ENCODE measurements around the gene PPP4R1. TPM values are rescaled to one million over a fixed set of nuclear protein-coding genes. Genes with fewer than 3 reads are reported as not detected.

PPP4R1 gene
- total and polyA plus RNA-seq, 2 of the 4 experiments (the other 2 are of a cell fraction) = 80.6 to 123 TPM

DNA sequence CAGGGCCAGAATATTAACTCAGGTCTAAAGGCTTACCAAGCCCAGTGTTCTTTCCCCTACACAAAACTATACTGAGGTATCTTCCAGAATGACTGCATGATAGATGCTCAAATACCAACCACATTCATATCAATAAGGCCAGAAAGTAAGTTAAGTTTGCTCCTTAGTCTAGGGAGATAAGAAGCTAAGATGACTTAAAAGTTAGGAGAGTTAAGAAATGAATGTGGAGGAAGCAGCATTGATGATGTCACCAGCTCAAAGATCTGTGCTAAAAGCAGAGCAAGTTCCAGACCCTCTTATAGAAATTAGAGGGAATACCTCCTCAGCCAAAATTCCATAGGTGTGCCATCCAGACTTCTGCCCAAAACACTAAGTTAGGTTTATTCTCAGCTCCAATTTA, 6.1 kb downstream of the PPP4R1 start:
- intact Hi-C loops (cut with micrococcal nuclease) = no loop called here
- Histone ChIP-seq H3K79me1 (ENCODE audit: low read depth in 1 of 2, low read length in 2 of 2) (peaks cover 0 to 50% of the 10 kb centered on the region in 2 experiments; a peak in 2 of 4 replicates), H3K14ac (replicated peaks; ENCODE audit: low read depth, low read length) (no peak overlapping the region), H3K18ac (ENCODE audit: low read depth, low read length) (no peak overlapping the region), H2AFZ (replicated peaks; ENCODE audit: low read length, poor library complexity) (no peak overlapping the region), H2AK9ac (replicated peaks; ENCODE audit: low read depth, low read length, poor library complexity) (no peak overlapping the region), H4K91ac (ENCODE audit: insufficient read depth, low read depth, low read length) (no peak overlapping the region), H3K9ac (ENCODE audit: low read depth, low read length) (no peak overlapping the region; the same call in 1 of the 2 replicates), H3K27me3 (ENCODE audit: control insufficient read depth, insufficient read depth, low read length) (no peaks in the 10 kb centered on the region), H3K9me1 (ENCODE audit: insufficient read depth, low read length) (peaks cover 17% of the 10 kb centered on the region), H3K4me2 (ENCODE audit: low read depth, low read length) (no peak overlapping the region), H2AK5ac (ENCODE audit: low read depth, low read length) (no peak overlapping the region), H2BK120ac (ENCODE audit: low read depth, low read length) (no peak overlapping the region), H3K4me1 (ENCODE audit: control insufficient read depth, insufficient read depth, low read length) (peaks cover 7% of the 10 kb centered on the region), H2BK15ac (ENCODE audit: low read depth, low read length) (no peak overlapping the region), H4K20me1 (ENCODE audit: insufficient read depth, low read length) (peaks cover 90% of the 10 kb centered on the region), H3K4me3 (ENCODE audit: insufficient read depth, low read depth, low read length) (no peak overlapping the region), H3K4ac (ENCODE audit: low read depth, low read length) (no peak overlapping the region), H3K23ac (ENCODE audit: low read depth, low read length) (no peak overlapping the region), H3K56ac (ENCODE audit: extremely low read depth, insufficient read depth, low read length) (no peak overlapping the region), H2BK5ac (ENCODE audit: low read depth, low read length, poor library complexity, severe bottlenecking) (no peak overlapping the region), H3K36me3 (ENCODE audit: control insufficient read depth, insufficient read depth, low read length) (peaks cover 6% of the 10 kb centered on the region), H3K27ac (ENCODE audit: insufficient read depth, low read length) (no peak overlapping the region), H4K5ac (ENCODE audit: low read depth, low read length) (no peak overlapping the region), H4K8ac (ENCODE audit: low read depth in 2 of 2, low read length in 2 of 2) (no peak overlapping the region), H3K9me3 (ENCODE audit: control insufficient read depth, insufficient read depth, low read length) (no peaks in the 10 kb centered on the region), H2BK20ac (ENCODE audit: low read depth, low read length) (no peak overlapping the region)
- peak; percentile 52 for DNase-seq
- CTCF ChIA-PET = interaction anchor here (0.9 kb wide), 1 partner anchor 33 kb away, joined by 3 read pairs; no protein-coding TSS in a partner anchor
- BruUV-seq (replicated peaks) = no TSS peak
- POLR2A ChIA-PET (ENCODE audit: unreplicated experiment) = interaction anchor here (0.6 kb wide), 1 partner anchor 278 kb away, joined by 3 read pairs; no protein-coding TSS in a partner anchor
- in situ Hi-C loops (cut with MboI; ENCODE audit: low sequenced_read_pairs) = no loop called here
- TF ChIP-seq MXI1 (IDR thresholded peaks at IDR 0.05; ENCODE audit: borderline replicate concordance, low read depth, low read length) = no peak
- no peak for TF ChIP-seq RFX5 (IDR thresholded peaks at IDR 0.05; ENCODE audit: low read depth, low read length)
- TF ChIP-seq, protein P1, sequence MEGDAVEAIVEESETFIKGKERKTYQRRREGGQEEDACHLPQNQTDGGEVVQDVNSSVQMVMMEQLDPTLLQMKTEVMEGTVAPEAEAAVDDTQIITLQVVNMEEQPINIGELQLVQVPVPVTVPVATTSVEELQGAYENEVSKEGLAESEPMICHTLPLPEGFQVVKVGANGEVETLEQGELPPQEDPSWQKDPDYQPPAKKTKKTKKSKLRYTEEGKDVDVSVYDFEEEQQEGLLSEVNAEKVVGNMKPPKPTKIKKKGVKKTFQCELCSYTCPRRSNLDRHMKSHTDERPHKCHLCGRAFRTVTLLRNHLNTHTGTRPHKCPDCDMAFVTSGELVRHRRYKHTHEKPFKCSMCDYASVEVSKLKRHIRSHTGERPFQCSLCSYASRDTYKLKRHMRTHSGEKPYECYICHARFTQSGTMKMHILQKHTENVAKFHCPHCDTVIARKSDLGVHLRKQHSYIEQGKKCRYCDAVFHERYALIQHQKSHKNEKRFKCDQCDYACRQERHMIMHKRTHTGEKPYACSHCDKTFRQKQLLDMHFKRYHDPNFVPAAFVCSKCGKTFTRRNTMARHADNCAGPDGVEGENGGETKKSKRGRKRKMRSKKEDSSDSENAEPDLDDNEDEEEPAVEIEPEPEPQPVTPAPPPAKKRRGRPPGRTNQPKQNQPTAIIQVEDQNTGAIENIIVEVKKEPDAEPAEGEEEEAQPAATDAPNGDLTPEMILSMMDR (conservative IDR thresholded peaks at IDR 0.05; ENCODE audit: low read depth, low read length) = no peak
- TF ChIP-seq SMC3 (IDR thresholded peaks at IDR 0.05; ENCODE audit: low read depth, low read length) = no peak
- TF ChIP-seq, protein P2, sequence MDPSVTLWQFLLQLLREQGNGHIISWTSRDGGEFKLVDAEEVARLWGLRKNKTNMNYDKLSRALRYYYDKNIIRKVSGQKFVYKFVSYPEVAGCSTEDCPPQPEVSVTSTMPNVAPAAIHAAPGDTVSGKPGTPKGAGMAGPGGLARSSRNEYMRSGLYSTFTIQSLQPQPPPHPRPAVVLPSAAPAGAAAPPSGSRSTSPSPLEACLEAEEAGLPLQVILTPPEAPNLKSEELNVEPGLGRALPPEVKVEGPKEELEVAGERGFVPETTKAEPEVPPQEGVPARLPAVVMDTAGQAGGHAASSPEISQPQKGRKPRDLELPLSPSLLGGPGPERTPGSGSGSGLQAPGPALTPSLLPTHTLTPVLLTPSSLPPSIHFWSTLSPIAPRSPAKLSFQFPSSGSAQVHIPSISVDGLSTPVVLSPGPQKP (IDR thresholded peaks at IDR 0.05; ENCODE audit: borderline replicate concordance, low read depth, low read length) = no peak
- no peak for TF ChIP-seq RCOR1 (IDR thresholded peaks at IDR 0.05; ENCODE audit: insufficient replicate concordance, low read length)
- no peak for TF ChIP-seq CHD1 (IDR thresholded peaks at IDR 0.05; ENCODE audit: low read depth, low read length)
- dilution Hi-C loops (cut with HindIII; ENCODE audit: low sequenced_read_pairs, unreplicated experiment) = no loop called here
- peak; percentile 27; the same call in 1 of the 2 replicates for ATAC-seq (ENCODE audit: low read depth)
